H9 (cell line): Measurements from ENCODE around the gene MS4A10. TPM values are rescaled to one million over a fixed set of nuclear protein-coding genes. Genes with fewer than 3 reads are reported as not detected.

Experiments
- DNase-seq: peaks from one replicate; pipeline ENCODE4 v3.0.0-alpha.2; 2017
- H2AFZ ChIP-seq: one replicate; pipeline ENCODE4 v1.6.1; 2013; ENCODE audit warnings: mild to moderate bottlenecking, low read length, control low read depth, moderate library complexity
- H2AK5ac ChIP-seq: 2 replicates; pipeline ENCODE4 v1.6.1; 2013; ENCODE audit warnings: low read length, control low read depth, mixed read lengths; ENCODE audit not compliant: insufficient read length
- H2BK120ac ChIP-seq: one replicate; pipeline ENCODE4 v1.6.1; 2013; ENCODE audit warnings: low read depth, mild to moderate bottlenecking, low read length, control low read depth, inconsistent platforms; ENCODE audit not compliant: poor library complexity, severe bottlenecking
- H2BK12ac ChIP-seq: 2 replicates; pipeline ENCODE4 v1.6.1; 2013; ENCODE audit warnings: low read length, control low read depth, mixed read lengths, low read depth; ENCODE audit not compliant: insufficient read length
- H2BK15ac ChIP-seq: 2 replicates; pipeline ENCODE4 v1.6.1; 2013; ENCODE audit warnings: low read depth, low read length, control low read depth
- H2BK20ac ChIP-seq: one replicate; pipeline ENCODE4 v1.6.1; 2013; ENCODE audit warnings: low read depth, mild to moderate bottlenecking, low read length, control low read depth, inconsistent platforms; ENCODE audit not compliant: poor library complexity, severe bottlenecking
- H2BK5ac ChIP-seq: 2 replicates; pipeline ENCODE4 v1.6.1; 2013; ENCODE audit warnings: low read length, control low read depth, mixed read lengths; ENCODE audit not compliant: insufficient read length
- H3K14ac ChIP-seq: 2 replicates; pipeline ENCODE4 v1.6.1; 2013; ENCODE audit warnings: low read length, control low read depth; ENCODE audit not compliant: insufficient read depth
- H3K18ac ChIP-seq: 2 replicates; pipeline ENCODE4 v1.6.1; 2013; ENCODE audit warnings: low read depth, mild to moderate bottlenecking, mixed read lengths, low read length, control low read depth; ENCODE audit not compliant: insufficient read length
- H3K23ac ChIP-seq: 2 replicates; pipeline ENCODE4 v1.6.1; 2013; ENCODE audit warnings: low read length, control low read depth, mixed read lengths, low read depth; ENCODE audit not compliant: insufficient read length
- H3K23me2 ChIP-seq: 2 replicates; pipeline ENCODE4 v1.6.1; 2013; ENCODE audit warnings: low read depth, mild to moderate bottlenecking, mixed read lengths, low read length, control low read depth; ENCODE audit not compliant: insufficient read length, poor library complexity, severe bottlenecking
- H3K27ac ChIP-seq: 2 replicates; pipeline ENCODE4 v1.5.1; 2013; ENCODE audit warnings: low read length, control low read depth, mixed read lengths, low read depth; ENCODE audit not compliant: insufficient read length
- H3K27me3 ChIP-seq: 2 replicates; pipeline ENCODE4 v1.6.1; 2013; ENCODE audit warnings: low read length, control low read depth, inconsistent platforms; ENCODE audit not compliant: insufficient read depth
- H3K4ac ChIP-seq: 2 replicates; pipeline ENCODE4 v1.6.1; 2013; ENCODE audit warnings: low read depth, mild to moderate bottlenecking, control low read depth, inconsistent platforms, low read length, moderate library complexity
- H3K4me1 ChIP-seq: 2 replicates; pipeline ENCODE4 v1.6.1; 2013; ENCODE audit warnings: low read length, control low read depth, inconsistent platforms; ENCODE audit not compliant: insufficient read depth
- H3K4me2 ChIP-seq: 2 replicates; pipeline ENCODE4 v1.6.1; 2013; ENCODE audit warnings: low read length, control low read depth, mixed read lengths; ENCODE audit not compliant: insufficient read length, insufficient read depth
- H3K56ac ChIP-seq: 2 replicates; pipeline ENCODE4 v1.6.1; 2013; ENCODE audit warnings: low read depth, mild to moderate bottlenecking, mixed read lengths, low read length, control low read depth; ENCODE audit not compliant: insufficient read length
- H3K79me1 ChIP-seq: 2 replicates; pipeline ENCODE4 v1.6.1; 2013; ENCODE audit warnings: low read depth, mild to moderate bottlenecking, moderate library complexity, low read length, control low read depth, inconsistent platforms; ENCODE audit not compliant: insufficient read depth, poor library complexity, severe bottlenecking
- H3K79me2 ChIP-seq: 2 replicates; pipeline ENCODE4 v1.6.1; 2013; ENCODE audit warnings: low read length, control low read depth, inconsistent platforms; ENCODE audit not compliant: insufficient read depth
- H3K9ac ChIP-seq: 2 replicates; pipeline ENCODE4 v1.6.1; 2013; ENCODE audit warnings: low read length, control low read depth, mixed read lengths; ENCODE audit not compliant: insufficient read length; ENCODE audit errors: extremely low read depth
- H3K9me3 ChIP-seq: one replicate; pipeline ENCODE4 v1.6.1; 2013; ENCODE audit warnings: low read depth, low read length, inconsistent platforms; ENCODE audit not compliant: control insufficient read depth
- H3T11ph ChIP-seq: one replicate; pipeline ENCODE4 v1.6.1; 2013; ENCODE audit warnings: mild to moderate bottlenecking, low read length, control low read depth, inconsistent platforms
- H4K20me1 ChIP-seq: one replicate; pipeline ENCODE4 v1.6.1; 2013; ENCODE audit not compliant: control insufficient read depth, insufficient read length, insufficient read depth
- H4K5ac ChIP-seq: 2 replicates; pipeline ENCODE4 v1.6.1; 2013; ENCODE audit warnings: low read depth, mild to moderate bottlenecking, mixed read lengths, low read length, control low read depth; ENCODE audit not compliant: insufficient read length
- H4K8ac ChIP-seq: replicated peaks from 2 replicates; pipeline ENCODE4 v1.6.1; 2013; ENCODE audit warnings: low read length, control low read depth, mixed read lengths, low read depth; ENCODE audit not compliant: insufficient read length
- H4K91ac ChIP-seq: 2 replicates; pipeline ENCODE4 v1.6.1; 2013; ENCODE audit warnings: low read depth, mild to moderate bottlenecking, moderate library complexity, mixed read lengths, low read length, control low read depth; ENCODE audit not compliant: insufficient read length
- H3K27ac Mint-ChIP-seq, 3 experiments: 2 replicates in 2 of 3; 3 replicates in 1 of 3; pipeline ENCODE4 v1.8.0; 2020 to 2021; ENCODE audit warnings: mixed read lengths in 3 of 3, mild to moderate bottlenecking in 1 of 3, moderate library complexity in 1 of 3
- H3K27me3 Mint-ChIP-seq: 2 replicates; pipeline ENCODE4 v1.8.0; 2021; ENCODE audit warnings: low read depth, mild to moderate bottlenecking, moderate library complexity, mixed read lengths
- H3K36me3 Mint-ChIP-seq, 3 experiments: 2 replicates in 2 of 3; 3 replicates in 1 of 3; pipeline ENCODE4 v1.8.0; 2020 to 2021; ENCODE audit warnings: low read depth in 3 of 3, mixed read lengths in 3 of 3; ENCODE audit not compliant: insufficient read depth in 1 of 3
- H3K4me1 Mint-ChIP-seq, 2 experiments: 2 replicates each; pipeline ENCODE4 v1.8.0; 2020; ENCODE audit warnings: mixed read lengths in 2 of 2
- H3K4me3 Mint-ChIP-seq, 2 experiments: 2 replicates in 1 of 2; 3 replicates in 1 of 2; pipeline ENCODE4 v1.8.0; 2020 to 2021; ENCODE audit warnings: mild to moderate bottlenecking in 2 of 2, mixed read lengths in 2 of 2, moderate library complexity in 1 of 2
- H3K9me3 Mint-ChIP-seq, 2 experiments: 2 replicates in 1 of 2; 3 replicates in 1 of 2; pipeline ENCODE4 v1.8.0; 2020; ENCODE audit warnings: mild to moderate bottlenecking in 2 of 2, mixed read lengths in 2 of 2, moderate library complexity in 1 of 2
- CTCF ChIP-seq: fragments of 200-600 bp; sonication (generic); conservative IDR thresholded peaks from 3 replicates; pipeline ENCODE4 v1.8.0; 2021; ENCODE audit warnings: antibody characterized with exemption, mild to moderate bottlenecking
- WGBS: extraction: QIAGEN DNeasy Blood & Tissue Kit; methylation state at CpG from one replicate; pipeline ENCODE4 v1.1.7; 2013; ENCODE audit warnings: missing lambda C conversion rate, low lambda C conversion rate, mixed read lengths; ENCODE audit not compliant: insufficient read length; ENCODE audit errors: extremely low coverage; 5-methylcytosine and 5-hydroxymethylcytosine counted together
- total RNA-seq: library from RNA; stranded (reverse); gene quantifications from 2 replicates; pipeline ENCODE4 v1.2.1, GENCODE V29; 2021

MS4A10 gene
- total RNA-seq, 1 experiment from 2014 or later: not detected

- H3K56ac ChIP-seq: no peak overlapping the region
- no peaks in the 10 kb centered on the region for H3K79me2 ChIP-seq
- no peaks in the 10 kb centered on the region for H3K9me3 ChIP-seq
- H3K4me2 ChIP-seq: no peak overlapping the region
- H3K4me3 Mint-ChIP-seq: peak overlapping the region in 1 of 2 experiments; percentile 8; a peak in 1 of 5 replicates
- H3K18ac ChIP-seq: no peak overlapping the region
- no peak for DNase-seq
- H3K27ac Mint-ChIP-seq: no peak overlapping the region
- no peaks in the 10 kb centered on the region for H3K36me3 Mint-ChIP-seq
- no peak overlapping the region for H3K23ac ChIP-seq
- no peak overlapping the region for H3K4ac ChIP-seq
- H2BK15ac ChIP-seq: no peak overlapping the region
- no peak overlapping the region for H2BK20ac ChIP-seq
- H4K20me1 ChIP-seq: no peaks in the 10 kb centered on the region
- no peak for TF ChIP-seq CTCF
- H2BK120ac ChIP-seq: no peak overlapping the region
- H3K79me1 ChIP-seq: no peaks in the 10 kb centered on the region
- H3K23me2 ChIP-seq: no peaks in the 10 kb centered on the region
- H4K5ac ChIP-seq: no peak overlapping the region
- peaks cover 0 to 3% of the 10 kb centered on the region in 2 experiments; a peak in 1 of 4 replicates for H3K4me1 Mint-ChIP-seq
- H2BK5ac ChIP-seq: no peak overlapping the region
- H3K27me3 ChIP-seq: no peaks in the 10 kb centered on the region
- H2AFZ ChIP-seq: no peak overlapping the region
- no peak overlapping the region for H2AK5ac ChIP-seq
- no peak overlapping the region for H3T11ph ChIP-seq
- H3K9me3 Mint-ChIP-seq: no peaks in the 10 kb centered on the region
- no peak overlapping the region for H4K91ac ChIP-seq
- H3K27ac ChIP-seq: no peak overlapping the region
- H3K14ac ChIP-seq: no peak overlapping the region
- no peak overlapping the region for H2BK12ac ChIP-seq
- H3K4me1 ChIP-seq: no peaks in the 10 kb centered on the region
- H4K8ac ChIP-seq: no peak overlapping the region
- WGBS: no CpG with 5 or more reads among the region's 10 CpGs
- H3K9ac ChIP-seq: no peak overlapping the region
- peaks cover 12% of the 10 kb centered on the region for H3K27me3 Mint-ChIP-seq
Observed at GRCh38 chr11:60830478-60831142, 45.5 kb downstream of the MS4A10 start.
